Skeletal muscle satellite cell (primary cell): ENCODE results near the gene NFKB1.
"Not testable (repeated sequence)": the region's sequence is repeated elsewhere in the genome, so short reads cannot be mapped to it uniquely, and the experiment has no call there.

ENCODE experiments used
- H3K27me3 ChIP-seq: 2 replicates; pipeline ENCODE4 v1.7.0; 2013; ENCODE audit warnings: low read length; ENCODE audit not compliant: control insufficient read depth, insufficient read depth
- H3K36me3 ChIP-seq: 2 replicates; pipeline ENCODE4 v1.7.0; 2013; ENCODE audit warnings: mild to moderate bottlenecking, control low read depth, low read length; ENCODE audit not compliant: insufficient read depth
- H3K4me1 ChIP-seq: 2 replicates; pipeline ENCODE4 v1.7.0; 2013; ENCODE audit warnings: low read length; ENCODE audit not compliant: control insufficient read depth, insufficient read depth
- H3K4me2 ChIP-seq: 2 replicates; pipeline ENCODE4 v1.7.0; 2013; ENCODE audit warnings: mild to moderate bottlenecking, low read length
- H3K4me3 ChIP-seq: 2 replicates; pipeline ENCODE4 v1.7.0; 2013; ENCODE audit warnings: low read length
- H3K9ac ChIP-seq: 2 replicates; pipeline ENCODE4 v1.7.0; 2013; ENCODE audit warnings: mild to moderate bottlenecking, low read depth, low read length, moderate library complexity
- H3K9me3 ChIP-seq: replicated peaks from 2 replicates; pipeline ENCODE4 v1.7.0; 2013; ENCODE audit warnings: mild to moderate bottlenecking, control low read depth, low read length

The NFKB1 gene

GRCh38 chr4:102604222-102604940, 103.2 kb downstream of the NFKB1 start:
- Histone ChIP-seq H3K9me3 (no peaks in the 10 kb centered on the region), H3K27me3 (no peaks in the 10 kb centered on the region), H3K9ac (no peak overlapping the region), H3K4me3 (no peak overlapping the region), H3K4me2 (no peak overlapping the region), H3K36me3 (peaks cover 47% of the 10 kb centered on the region), H3K4me1 (peaks cover 15% of the 10 kb centered on the region)

GRCh38 chr4:102606261-102606660, 105.1 kb downstream of the NFKB1 start:
- peaks cover 58% of the 10 kb centered on the region for H3K36me3 ChIP-seq
- H3K9ac ChIP-seq: no peak overlapping the region
- H3K4me1 ChIP-seq: peaks cover 13% of the 10 kb centered on the region
- no peak overlapping the region for H3K4me3 ChIP-seq
- H3K4me2 ChIP-seq: no peak overlapping the region
- no peaks in the 10 kb centered on the region for H3K27me3 ChIP-seq
- H3K9me3 ChIP-seq: no peaks in the 10 kb centered on the region

GRCh38 chr4:102606846-102607450, 105.8 kb downstream of the NFKB1 start:
- H3K4me1 ChIP-seq: peaks cover 10% of the 10 kb centered on the region

GRCh38 chr4:102608190-102608589, 107.0 kb downstream of the NFKB1 start:
- Histone ChIP-seq H3K36me3 (peaks cover 63% of the 10 kb centered on the region), H3K4me1 (peaks cover 10% of the 10 kb centered on the region), H3K9ac (no peak overlapping the region), H3K27me3 (no peaks in the 10 kb centered on the region), H3K4me3 (no peak overlapping the region), H3K4me2 (no peak overlapping the region), H3K9me3 (no peaks in the 10 kb centered on the region)

More at GRCh38 chr4:102606846-102607450, 105.8 kb downstream of the NFKB1 start:
- Histone ChIP-seq H3K27me3 (no peaks in the 10 kb centered on the region), H3K9me3 (no peaks in the 10 kb centered on the region), H3K4me2 (no peak overlapping the region), H3K9ac (no peak overlapping the region), H3K36me3 (peaks cover 59% of the 10 kb centered on the region), H3K4me3 (no peak overlapping the region)

- Histone ChIP-seq H3K9ac (no peak overlapping the region), H3K9me3 (no peaks in the 10 kb centered on the region), H3K4me2 (no peak overlapping the region), H3K27me3 (no peaks in the 10 kb centered on the region), H3K4me3 (no peak overlapping the region), H3K4me1 (peaks cover 10% of the 10 kb centered on the region), H3K36me3 (peaks cover 70% of the 10 kb centered on the region)
These were observed 108.8 kb downstream of the NFKB1 start for GRCh38 chr4:102610007-102610406.

- peaks cover 10% of the 10 kb centered on the region for H3K4me1 ChIP-seq
- H3K9me3 ChIP-seq: no peaks in the 10 kb centered on the region
- peaks cover 68% of the 10 kb centered on the region for H3K36me3 ChIP-seq
- no peak overlapping the region for H3K9ac ChIP-seq
- no peaks in the 10 kb centered on the region for H3K27me3 ChIP-seq
- H3K4me2 ChIP-seq: no peak overlapping the region
- H3K4me3 ChIP-seq: no peak overlapping the region
These were observed 109.3 kb downstream of the NFKB1 start for GRCh38 chr4:102610476-102610875.

- Histone ChIP-seq H3K36me3 (peaks cover 56% of the 10 kb centered on the region), H3K9ac (no peak overlapping the region), H3K4me3 (no peak overlapping the region), H3K9me3 (no peaks in the 10 kb centered on the region), H3K4me1 (peaks cover 10% of the 10 kb centered on the region), H3K4me2 (no peak overlapping the region), H3K27me3 (no peaks in the 10 kb centered on the region)
These were observed 111.1 kb downstream of the NFKB1 start for GRCh38 chr4:102612210-102612609.

- Histone ChIP-seq H3K4me3 (no peak overlapping the region), H3K9me3 (no peaks in the 10 kb centered on the region), H3K36me3 (peaks cover 49% of the 10 kb centered on the region), H3K4me2 (no peak overlapping the region), H3K9ac (no peak overlapping the region), H3K4me1 (peaks cover 6% of the 10 kb centered on the region), H3K27me3 (no peaks in the 10 kb centered on the region)
These were observed 111.7 kb downstream of the NFKB1 start for GRCh38 chr4:102612824-102613366.

- Histone ChIP-seq H3K4me1 (peaks cover 4% of the 10 kb centered on the region), H3K4me2 (no peak overlapping the region), H3K27me3 (no peaks in the 10 kb centered on the region), H3K4me3 (no peak overlapping the region), H3K9ac (no peak overlapping the region), H3K36me3 (peaks cover 44% of the 10 kb centered on the region), H3K9me3 (no peaks in the 10 kb centered on the region)
These were observed 113.6 kb downstream of the NFKB1 start for GRCh38 chr4:102614801-102615200.

- no peak overlapping the region for H3K9ac ChIP-seq
- peaks cover 30% of the 10 kb centered on the region for H3K36me3 ChIP-seq
- H3K27me3 ChIP-seq: no peaks in the 10 kb centered on the region
- no peaks in the 10 kb centered on the region for H3K9me3 ChIP-seq
- H3K4me2 ChIP-seq: no peak overlapping the region
- H3K4me3 ChIP-seq: no peak overlapping the region
- H3K4me1 ChIP-seq: peaks cover 21% of the 10 kb centered on the region
These were observed 115.5 kb downstream of the NFKB1 start for GRCh38 chr4:102616636-102617035.

- not testable (repeated sequence) for H3K9me3 ChIP-seq, H3K36me3 ChIP-seq, H3K27me3 ChIP-seq, H3K9ac ChIP-seq, H3K4me2 ChIP-seq, H3K4me3 ChIP-seq
- peaks cover 21% of the 10 kb centered on the region for H3K4me1 ChIP-seq
These were observed 117.9 kb downstream of the NFKB1 start for GRCh38 chr4:102619021-102619420.
